Endothelial cell of umbilical vein (primary cell): ENCODE data around the gene PCSK6. TPM values are rescaled to one million over a fixed set of nuclear protein-coding genes. Genes with fewer than 3 reads are reported as not detected.

Experiments used
- BruUV-seq: library from RNA; stranded (reverse); fragments of 400-500 nt; replicated peaks from 2 replicates; lab custom pipeline; 2021; lab: Mats Ljungman, UMichigan
- CTCF ChIA-PET: fragments of 300-600, 350-600 bp; sonication (Branson Sonifier 250); formaldehyde crosslinking; loops from one replicate; lab custom pipeline; 2021; ENCODE audit warnings: antibody characterized with exemption, inconsistent platforms; lab: Charles Lee
- POLR2A ChIA-PET: fragments of 300-600, 350-600 bp; sonication (Branson Sonifier 250); formaldehyde crosslinking; loops from one replicate; lab custom pipeline; 2021; ENCODE audit warnings: antibody characterized with exemption, inconsistent platforms; lab: Charles Lee
- DNase-seq: peaks from one replicate; pipeline ENCODE4 v3.0.0-alpha.2; 2011; ENCODE audit warnings: low read depth, low spot score
- FAIRE-seq: peaks from 2 replicates; lab custom pipeline; 2011; peaks lifted over from hg19 to GRCh38; lab: Jason Lieb, UNC
- H2AFZ ChIP-seq: 2 replicates; pipeline ENCODE4 v1.6.0; 2012; ENCODE audit warnings: low read depth, low read length, control low read depth, inconsistent platforms
- H3K27ac ChIP-seq: 2 replicates; pipeline ENCODE4 v1.5.1; 2011; ENCODE audit warnings: low read depth, mild to moderate bottlenecking, control low read depth, low read length, moderate library complexity; ENCODE audit not compliant: insufficient read depth
- H3K27me3 ChIP-seq, 2 experiments: 2 replicates each; pipeline versions ENCODE4 v1.6.0 to v1.6.1; 2011; ENCODE audit warnings: low read length in 2 of 2, mixed read lengths in 1 of 2; ENCODE audit not compliant: control insufficient read depth in 2 of 2, insufficient read depth in 2 of 2
- H3K36me3 ChIP-seq, 2 experiments: 2 replicates in 1 of 2; 3 replicates in 1 of 2; pipeline ENCODE4 v1.5.1; 2011; ENCODE audit warnings: low read length in 2 of 2, mild to moderate bottlenecking in 1 of 2, moderate library complexity in 1 of 2; ENCODE audit not compliant: control insufficient read depth in 2 of 2, insufficient read depth in 2 of 2; ENCODE audit errors: extremely low read depth in 1 of 2
- H3K4me1 ChIP-seq: 3 replicates; pipeline ENCODE4 v1.5.1; 2011; ENCODE audit warnings: mild to moderate bottlenecking, low read length; ENCODE audit not compliant: control insufficient read depth, insufficient read depth; ENCODE audit errors: extremely low read depth
- H3K4me2 ChIP-seq: 2 replicates; pipeline ENCODE4 v1.6.1; 2011; ENCODE audit warnings: low read length, control low read depth, mixed read lengths; ENCODE audit not compliant: insufficient read depth
- H3K4me3 ChIP-seq, 3 experiments: fragments of 200-600 bp in 1 of 3; sonication (generic), shearing (Covaris generic) in 1 of 3; replicated peaks in 1 of 3; 2 replicates each; pipeline ENCODE4 v1.5.1; 2011 to 2016; ENCODE audit warnings: control low read depth in 3 of 3, low read length in 3 of 3, mild to moderate bottlenecking in 2 of 3, inconsistent platforms in 1 of 3, low read depth in 1 of 3, moderate library complexity in 1 of 3; ENCODE audit not compliant: insufficient read depth in 1 of 3
- H3K79me2 ChIP-seq: 2 replicates; pipeline ENCODE4 v1.6.0; 2012; ENCODE audit warnings: low read length, inconsistent platforms; ENCODE audit not compliant: control insufficient read depth, insufficient read depth
- H3K9ac ChIP-seq: replicated peaks from 2 replicates; pipeline ENCODE3; 2011; ENCODE audit warnings: low read length, control low read depth; ENCODE audit not compliant: insufficient read depth; ENCODE audit errors: extremely low read depth
- H3K9me1 ChIP-seq: replicated peaks from 3 replicates; pipeline ENCODE4 v1.6.0; 2011; ENCODE audit warnings: mild to moderate bottlenecking, low read length; ENCODE audit not compliant: control insufficient read depth, insufficient read depth; ENCODE audit errors: extremely low read depth
- H3K9me3 ChIP-seq: replicated peaks from 2 replicates; pipeline ENCODE4 v1.5.1; 2012; ENCODE audit warnings: low read length, inconsistent platforms; ENCODE audit not compliant: control insufficient read depth, insufficient read depth
- H4K20me1 ChIP-seq: replicated peaks from 2 replicates; pipeline ENCODE3; 2011; ENCODE audit warnings: mild to moderate bottlenecking, low read length; ENCODE audit not compliant: control insufficient read depth, insufficient read depth; ENCODE audit errors: extremely low read depth
- CTCF ChIP-seq, 2 donors: IDR thresholded peaks; 1 replicate in 1 of 2; 2 replicates in 1 of 2; pipeline ENCODE4 v1.5.1; 2011; ENCODE audit warnings: low read length in 2 of 2, mild to moderate bottlenecking in 2 of 2, moderate library complexity in 2 of 2, control low read depth in 1 of 2, inconsistent platforms in 1 of 2, low read depth in 1 of 2; ENCODE audit not compliant: insufficient read depth in 1 of 2; ENCODE audit errors: extremely low read depth in 1 of 2
- EZH2 ChIP-seq: IDR thresholded peaks from 2 replicates; pipeline ENCODE4 v1.6.1; 2012; ENCODE audit warnings: borderline replicate concordance, low read depth, mild to moderate bottlenecking, moderate library complexity, low read length, inconsistent platforms; ENCODE audit not compliant: severe bottlenecking
- FOS ChIP-seq: IDR thresholded peaks from 2 replicates; pipeline ENCODE4 v1.6.1; 2011; ENCODE audit warnings: mild to moderate bottlenecking, low read length, moderate library complexity, borderline replicate concordance; ENCODE audit not compliant: insufficient read depth
- GATA2 ChIP-seq: IDR thresholded peaks from 2 replicates; pipeline ENCODE4 v1.7.0; 2011; ENCODE audit warnings: low read depth, mild to moderate bottlenecking, moderate library complexity, mixed read lengths, low read length; ENCODE audit not compliant: insufficient read length, insufficient read depth
- JUN ChIP-seq: IDR thresholded peaks from 2 replicates; pipeline ENCODE4 v1.6.1; 2011; ENCODE audit warnings: borderline replicate concordance, low read depth; ENCODE audit not compliant: insufficient read length, insufficient read depth
- MAX ChIP-seq: IDR thresholded peaks from 2 replicates; pipeline ENCODE4 v1.6.1; 2011; ENCODE audit not compliant: insufficient read depth, insufficient read length
- MYC ChIP-seq: IDR thresholded peaks from one replicate; pipeline ENCODE4 v1.6.1; 2011; ENCODE audit warnings: mild to moderate bottlenecking, low read depth, low read length
- POLR2A ChIP-seq: IDR thresholded peaks from 2 replicates; pipeline ENCODE4 v1.6.1; 2012; ENCODE audit warnings: low read depth, mild to moderate bottlenecking, control low read depth, low read length
- POLR2AphosphoS5 ChIP-seq: IDR thresholded peaks from 2 replicates; pipeline ENCODE4 v1.6.1; 2012; ENCODE audit warnings: low read depth, mild to moderate bottlenecking, control low read depth, low read length, moderate library complexity; ENCODE audit not compliant: insufficient read depth
- dilution Hi-C: fragments of 300-500 bp; cut with MboI; formaldehyde crosslinking; loops from one replicate; pipeline ENCODE4 v1.15.0; 2019; ENCODE audit warnings: low sequenced_read_pairs; ENCODE audit not compliant: extremely low pct_ligation_motif_present
- intact Hi-C: fragments of 100-400 bp; cut with micrococcal nuclease; formaldehyde crosslinking; loops from one replicate; pipeline ENCODE4 v1.10.0; 2022
- polyA plus RNA-seq, 4 experiments: library from polyadenylated mRNA; depleted of rRNA in 3 of 4; stranded (reverse) in 3 of 4; unstranded in 1 of 4; fragments of >200 nt; gene quantifications; 2 replicates each; pipeline versions ENCODE4 v1.2.1 to v1.2.3, GENCODE V29; 2011 to 2012; ENCODE audit warnings: missing spikeins in 1 of 4
- total RNA-seq: library from RNA; stranded (reverse); gene quantifications from 2 replicates; pipeline ENCODE4 v1.2.3, GENCODE V29; 2021

Gene PCSK6
- total and polyA plus RNA-seq, 2 donors (not counting 3 experiments of a cell fraction or from before 2014, with no cell fraction given), result 0.18 to 0.69 TPM

GRCh38 chr15:101254157-101255050, 235.1 kb downstream of the PCSK6 start:
- BruUV-seq, result no TSS peak
- peaks cover 26% of the 10 kb centered on the region for H3K4me1 ChIP-seq
- H3K4me2 ChIP-seq, result no peak overlapping the region
- FAIRE-seq (no peak), DNase-seq (no peak)
- no peak overlapping the region for H3K4me3 ChIP-seq
- no peaks in the 10 kb centered on the region for H3K9me3 ChIP-seq
- no peak for TF ChIP-seq CTCF (IDR thresholded peaks at IDR 0.05; ENCODE audit: extremely low read depth in 1 of 2, insufficient read depth in 1 of 2, low read depth in 1 of 2, low read length in 2 of 2)
- no peak for TF ChIP-seq MYC
- TF ChIP-seq MAX, result no peak
- TF ChIP-seq JUN, result no peak
- no peak for TF ChIP-seq POLR2AphosphoS5
- no peak for TF ChIP-seq GATA2
- TF ChIP-seq POLR2A, result no peak
- no peak for TF ChIP-seq FOS
- TF ChIP-seq EZH2, result no peak
- peaks cover 17% of the 10 kb centered on the region for H3K79me2 ChIP-seq
- ChIA-PET CTCF (interaction anchor here (1.4 to 2.6 kb wide), 9 partner anchors 8 to 245 kb away, joined by 3 to 14 read pairs (median 7); no protein-coding TSS in a partner anchor), POLR2A (no interaction called here)
- no peak overlapping the region for H3K9ac ChIP-seq
- H3K27ac ChIP-seq, result no peak overlapping the region
- no peaks in the 10 kb centered on the region for H3K27me3 ChIP-seq
- intact Hi-C loops (loop anchor here (5.0 to 10.0 kb wide), 2 partner anchors 182 to 650 kb away; partner anchors contain the start of genes ASB7 and LINS1), dilution Hi-C loops (no loop called here)
- no peaks in the 10 kb centered on the region for H3K9me1 ChIP-seq
- no peaks in the 10 kb centered on the region for H3K36me3 ChIP-seq
- no peak overlapping the region for H2AFZ ChIP-seq
- no peaks in the 10 kb centered on the region for H4K20me1 ChIP-seq

Other genes starting within 250 kb of the PCSK6 start
- 47.0 and 50.8 TPM in 2 replicates for gene CHSY1, start 237.7 kb downstream of the PCSK6 start, total RNA-seq
- 20.3 and 23.7 TPM in 2 replicates for gene CHSY1, start 237.7 kb downstream of the PCSK6 start, polyA plus RNA-seq
- 70.4 and 73.2 TPM in 2 replicates for gene SELENOS, start 212.2 kb downstream of the PCSK6 start, total RNA-seq
- gene SELENOS, start 212.2 kb downstream of the PCSK6 start, polyA plus RNA-seq, result 92.4 and 101 TPM in 2 replicates
- 80.8 and 82.7 TPM in 2 replicates for gene SNRPA1, start 194.5 kb downstream of the PCSK6 start, total RNA-seq
- gene SNRPA1, start 194.5 kb downstream of the PCSK6 start, polyA plus RNA-seq, result 33.9 and 68.5 TPM in 2 replicates
- gene TM2D3, start 162.7 kb upstream of the PCSK6 start, total RNA-seq, result 34.3 and 36.7 TPM in 2 replicates
- gene TM2D3, start 162.7 kb upstream of the PCSK6 start, polyA plus RNA-seq, result 41.4 and 51.5 TPM in 2 replicates
- gene TARS3, start 234.8 kb upstream of the PCSK6 start, total RNA-seq, result 7.7 and 8.2 TPM in 2 replicates
- gene TARS3, start 234.8 kb upstream of the PCSK6 start, polyA plus RNA-seq, result 0.91 and 0.94 TPM in 2 replicates